ENCODE results near the gene RIOK1.
"Not testable (repeated sequence)": the region's sequence is repeated elsewhere in the genome, so short reads cannot be mapped to it uniquely, and the experiment has no call there.

The RIOK1 gene

GRCh38 chr6:7452898-7453297, 63.3 kb downstream of the RIOK1 start:
- H3K4me1 Mint-ChIP-seq = no peaks in the 10 kb centered on the region
- H3K27me3 Mint-ChIP-seq = peaks cover 8% of the 10 kb centered on the region
- ATAC-seq (replicated peaks; ENCODE audit: extremely low read depth, poor library complexity, severe bottlenecking) = no peak
- H3K36me3 Mint-ChIP-seq (ENCODE audit: insufficient read depth) = no peaks in the 10 kb centered on the region
- H3K9me3 Mint-ChIP-seq = no peaks in the 10 kb centered on the region
- DNase-seq (ENCODE audit: low spot score in 2 of 2) = no peak
- H3K4me3 Mint-ChIP-seq = no peak overlapping the region
- no peak overlapping the region for H3K27ac Mint-ChIP-seq (ENCODE audit: low read depth)

- no peak overlapping the region for H3K4me3 Mint-ChIP-seq
- no peaks in the 10 kb centered on the region for H3K4me1 Mint-ChIP-seq
- no peaks in the 10 kb centered on the region for H3K27me3 Mint-ChIP-seq
Observed at GRCh38 chr6:7454696-7455358, 65.2 kb downstream of the RIOK1 start.

GRCh38 chr6:7456302-7456701, 66.7 kb downstream of the RIOK1 start:
- not testable (repeated sequence) for H3K4me3 Mint-ChIP-seq; ATAC-seq (replicated peaks; ENCODE audit: extremely low read depth, poor library complexity, severe bottlenecking); H3K27ac Mint-ChIP-seq (ENCODE audit: low read depth); H3K9me3 Mint-ChIP-seq; DNase-seq (ENCODE audit: low spot score in 2 of 2); H3K36me3 Mint-ChIP-seq (ENCODE audit: insufficient read depth); H3K27me3 Mint-ChIP-seq; H3K4me1 Mint-ChIP-seq

More at GRCh38 chr6:7454696-7455358, 65.2 kb downstream of the RIOK1 start:
- no peaks in the 10 kb centered on the region for H3K36me3 Mint-ChIP-seq (ENCODE audit: insufficient read depth)
- ATAC-seq (replicated peaks; ENCODE audit: extremely low read depth, poor library complexity, severe bottlenecking) (no peak), DNase-seq (ENCODE audit: low spot score in 2 of 2) (no peak)
- no peaks in the 10 kb centered on the region for H3K9me3 Mint-ChIP-seq
- no peak overlapping the region for H3K27ac Mint-ChIP-seq (ENCODE audit: low read depth)

- H3K27ac Mint-ChIP-seq (ENCODE audit: low read depth) = no peak overlapping the region
- ATAC-seq (replicated peaks; ENCODE audit: extremely low read depth, poor library complexity, severe bottlenecking) = no peak
Observed at GRCh38 chr6:7461416-7461815, 71.8 kb downstream of the RIOK1 start.

GRCh38 chr6:7463785-7464184, 74.2 kb downstream of the RIOK1 start:
- DNase-seq (ENCODE audit: low spot score in 2 of 2) (no peak), ATAC-seq (replicated peaks; ENCODE audit: extremely low read depth, poor library complexity, severe bottlenecking) (no peak)
- Mint-ChIP-seq H3K27me3 (peaks cover 29% of the 10 kb centered on the region), H3K4me1 (no peaks in the 10 kb centered on the region), H3K4me3 (no peak overlapping the region), H3K36me3 (ENCODE audit: insufficient read depth) (no peaks in the 10 kb centered on the region), H3K9me3 (no peaks in the 10 kb centered on the region), H3K27ac (ENCODE audit: low read depth) (no peak overlapping the region)

More at GRCh38 chr6:7461416-7461815, 71.8 kb downstream of the RIOK1 start:
- Mint-ChIP-seq H3K9me3 (no peaks in the 10 kb centered on the region), H3K27me3 (peaks cover 13% of the 10 kb centered on the region), H3K4me1 (no peaks in the 10 kb centered on the region), H3K36me3 (ENCODE audit: insufficient read depth) (no peaks in the 10 kb centered on the region), H3K4me3 (no peak overlapping the region)
- DNase-seq (ENCODE audit: low spot score in 2 of 2) = no peak

- no peak overlapping the region for H3K27ac Mint-ChIP-seq (ENCODE audit: low read depth)
- peaks cover 6% of the 10 kb centered on the region for H3K4me1 Mint-ChIP-seq
- no peaks in the 10 kb centered on the region for H3K9me3 Mint-ChIP-seq
- peaks cover 40% of the 10 kb centered on the region for H3K27me3 Mint-ChIP-seq
- H3K4me3 Mint-ChIP-seq = no peak overlapping the region
- DNase-seq (ENCODE audit: low spot score in 2 of 2) (no peak), ATAC-seq (replicated peaks; ENCODE audit: extremely low read depth, poor library complexity, severe bottlenecking) (no peak)
- H3K36me3 Mint-ChIP-seq (ENCODE audit: insufficient read depth) = no peaks in the 10 kb centered on the region
Observed at GRCh38 chr6:7467007-7467897, 77.6 kb downstream of the RIOK1 start.

Measured in central memory CD8-positive, alpha-beta T cell (primary cell).